HL-60 (cell line): Measurements from ENCODE around the gene STK24.

Source experiments
- CTCF ChIP-seq: IDR thresholded peaks from one replicate; pipeline ENCODE4 v1.5.1; 2011; ENCODE audit warnings: low read length, control low read depth, inconsistent platforms; ENCODE audit not compliant: insufficient read depth
- POLR2AphosphoS5 ChIP-seq: IDR thresholded peaks from 2 replicates; pipeline ENCODE4 v1.6.1; 2012; ENCODE audit warnings: low read depth

- TF ChIP-seq CTCF: no peak
- TF ChIP-seq POLR2AphosphoS5: no peak
These were observed 166.3 kb downstream of the STK24 start for GRCh38 chr13:98410612-98411011.
